DMS53 treated with DMSO at 0.1 percent for 48 hours (cell line): Measurements from ENCODE around the gene PDE4A.
A peak's percentile ranks its signal among the peaks of the same experiment; 100 is the strongest.
"Not testable (repeated sequence)": the region's sequence is repeated elsewhere in the genome, so short reads cannot be mapped to it uniquely, and the experiment has no call there.

Experiments
- DNase-seq: peaks from one replicate; lab custom pipeline; 2025; ENCODE audit not compliant: unreplicated experiment; lab: John Stamatoyannopoulos, UW

PDE4A gene

GRCh38 chr19:10420444-10421239 is at the start of gene PDE4A:
Gene PDE4A, plus strand, starts transcription at chr19:10420538. Its CDS starts 227 bp downstream, at chr19:10420765.
- DNase-seq: no peak

- DNase-seq: no peak
Measured at GRCh38 chr19:10372690-10373089, 47.6 kb upstream of the PDE4A start.

GRCh38 chr19:10374931-10375330 is 45.4 kb upstream of the PDE4A start:
- no peak for DNase-seq

- DNase-seq: not testable (repeated sequence)
Measured at GRCh38 chr19:10377140-10377640, 43.1 kb upstream of the PDE4A start.

GRCh38 chr19:10378124-10378523 is 42.2 kb upstream of the PDE4A start:
- no peak for DNase-seq

- DNase-seq: no peak
Measured at GRCh38 chr19:10379880-10380312, 40.4 kb upstream of the PDE4A start.

GRCh38 chr19:10380313-10381102 is 39.8 kb upstream of the PDE4A start, which contains the start of gene TYK2:
Gene TYK2, minus strand, starts transcription at chr19:10380572. Its CDS starts 2,166 bp downstream, at chr19:10378406.
- peak; percentile 88 for DNase-seq

- DNase-seq: not testable (repeated sequence)
Measured at GRCh38 chr19:10383223-10383499, 37.2 kb upstream of the PDE4A start.

GRCh38 chr19:10384580-10384979 is 35.8 kb upstream of the PDE4A start:
- DNase-seq: no peak

GRCh38 chr19:10388957-10389356 is 31.4 kb upstream of the PDE4A start:
- DNase-seq: peak; percentile 51

- no peak for DNase-seq
Measured at GRCh38 chr19:10389863-10390262, 30.5 kb upstream of the PDE4A start.

- DNase-seq: peak; percentile 36
Measured at GRCh38 chr19:10390652-10391286, 29.6 kb upstream of the PDE4A start.

- DNase-seq: no peak
Measured at GRCh38 chr19:10392120-10392519, 28.2 kb upstream of the PDE4A start.

GRCh38 chr19:10393137-10393536 is 27.2 kb upstream of the PDE4A start:
- DNase-seq: no peak

- no peak for DNase-seq
Measured at GRCh38 chr19:10395003-10395402, 25.3 kb upstream of the PDE4A start.

- no peak for DNase-seq
Measured at GRCh38 chr19:10395436-10395835, 24.9 kb upstream of the PDE4A start.

- no peak for DNase-seq
Measured at GRCh38 chr19:10395917-10396316, 24.4 kb upstream of the PDE4A start.

- no peak for DNase-seq
Measured at GRCh38 chr19:10398819-10399218, 21.5 kb upstream of the PDE4A start.

- not testable (repeated sequence) for DNase-seq
Measured at GRCh38 chr19:10399340-10399739, 21.0 kb upstream of the PDE4A start.

- DNase-seq: no peak
Measured at GRCh38 chr19:10399878-10400277, 20.5 kb upstream of the PDE4A start.

GRCh38 chr19:10402441-10403038 is 17.8 kb upstream of the PDE4A start:
- no peak for DNase-seq
